ENCODE results near the gene PLEK2.

The PLEK2 gene

DNA sequence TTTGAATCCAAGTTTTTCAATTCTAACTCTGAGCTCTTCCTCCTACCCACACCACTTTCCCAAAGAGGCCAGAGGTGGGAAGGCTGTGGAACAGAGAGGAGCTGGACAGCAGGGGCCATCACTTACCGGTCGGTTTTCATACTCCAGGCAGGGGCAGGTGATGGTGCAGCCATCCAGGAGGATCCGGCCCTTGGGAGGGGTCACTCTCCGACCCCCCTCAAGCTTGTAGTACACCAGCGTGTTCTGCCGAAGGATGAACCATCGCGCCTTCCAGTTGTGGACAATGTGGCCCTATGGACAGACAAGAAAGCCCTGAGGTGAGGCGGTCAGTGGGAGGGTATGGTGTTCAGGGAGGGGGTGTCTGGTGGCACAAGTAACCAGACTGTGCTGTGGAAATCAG, 14.4 kb downstream of the PLEK2 start:
- DNase-seq (ENCODE audit: low spot score): no peak

DNA sequence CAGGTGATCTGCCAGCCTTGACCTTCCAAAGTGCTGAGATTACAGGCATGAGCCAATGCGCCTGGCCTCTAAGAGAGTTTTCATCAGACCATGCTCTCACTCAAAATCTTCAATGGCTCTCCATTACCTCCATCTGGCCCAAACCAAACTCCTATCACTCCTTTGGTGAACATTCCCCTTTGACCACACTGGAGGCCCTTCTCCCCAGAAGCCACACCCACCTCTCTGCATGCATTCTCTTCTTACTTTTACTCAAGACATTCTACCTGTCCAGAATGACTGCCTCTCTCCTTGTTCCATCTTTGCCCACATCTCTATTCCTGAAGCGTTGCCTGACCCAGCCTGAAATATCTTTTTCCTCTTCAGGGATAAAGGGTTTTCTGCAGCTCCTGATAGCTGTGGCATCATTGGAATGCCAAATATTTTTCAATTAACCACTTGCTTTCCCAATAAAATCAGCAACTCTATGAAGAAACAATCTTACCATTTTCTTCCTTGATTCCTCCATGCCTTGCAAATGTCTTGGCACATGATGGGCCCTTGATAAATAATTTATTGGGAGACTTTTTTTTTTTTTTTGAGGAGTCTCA, 15.5 kb downstream of the PLEK2 start:
- peak; percentile 69 for DNase-seq (ENCODE audit: low spot score)

DNA sequence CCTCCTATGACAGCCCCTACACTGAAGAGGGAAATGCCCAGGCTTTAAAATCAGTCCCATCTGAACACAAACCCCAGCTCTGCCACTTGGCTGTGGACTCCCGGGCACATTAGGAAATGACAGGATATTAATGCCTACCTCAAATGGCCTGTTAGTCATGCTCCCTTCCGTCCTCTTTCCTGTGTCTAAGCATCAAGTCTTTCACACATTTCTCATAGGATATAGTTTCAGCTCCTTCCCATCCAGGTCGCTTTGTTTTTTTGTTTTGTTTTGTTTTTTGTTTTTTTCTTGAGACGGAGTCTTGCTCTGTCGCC, 16.1 kb downstream of the PLEK2 start:
- no peak for DNase-seq (ENCODE audit: low spot score)

DNA sequence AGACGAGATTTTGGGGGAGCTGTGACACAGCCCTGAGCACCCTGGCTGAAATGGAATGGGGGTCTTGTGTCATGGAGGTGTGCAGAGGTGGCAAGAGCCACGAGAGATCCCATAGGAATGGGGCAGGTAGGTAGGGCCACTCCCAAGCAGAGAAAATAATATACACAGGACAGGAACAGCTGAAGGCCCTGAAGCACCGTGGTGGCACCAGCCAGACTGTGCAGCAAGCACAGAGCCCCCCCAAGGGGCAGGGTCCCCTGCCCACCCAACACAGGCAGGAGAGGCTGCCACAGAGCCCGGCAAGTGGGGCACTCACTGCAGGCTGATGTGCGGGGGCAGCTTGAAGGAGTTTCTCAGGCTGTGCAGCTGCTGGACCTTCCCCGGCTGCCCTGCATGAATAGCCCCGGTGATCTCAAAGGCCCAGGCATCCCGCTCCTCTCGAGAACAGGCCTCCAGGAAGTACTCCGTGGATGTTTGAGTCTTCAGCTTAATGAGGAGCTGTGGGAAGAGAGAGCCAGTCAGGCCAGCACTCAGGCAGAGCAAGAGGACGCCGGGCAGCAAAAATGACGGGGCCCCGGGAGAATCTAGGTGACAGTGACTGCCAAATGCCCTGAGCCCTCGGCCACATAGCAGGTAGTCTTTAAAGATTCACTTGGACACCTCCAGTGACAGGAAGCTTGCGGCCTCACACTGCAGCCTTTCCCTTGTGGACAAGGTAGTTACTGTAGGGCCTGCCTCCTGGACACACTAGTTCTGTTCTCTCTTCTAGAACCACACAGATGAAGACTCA, 16.7 kb downstream of the PLEK2 start:
- no peak for DNase-seq (ENCODE audit: low spot score)

DNA sequence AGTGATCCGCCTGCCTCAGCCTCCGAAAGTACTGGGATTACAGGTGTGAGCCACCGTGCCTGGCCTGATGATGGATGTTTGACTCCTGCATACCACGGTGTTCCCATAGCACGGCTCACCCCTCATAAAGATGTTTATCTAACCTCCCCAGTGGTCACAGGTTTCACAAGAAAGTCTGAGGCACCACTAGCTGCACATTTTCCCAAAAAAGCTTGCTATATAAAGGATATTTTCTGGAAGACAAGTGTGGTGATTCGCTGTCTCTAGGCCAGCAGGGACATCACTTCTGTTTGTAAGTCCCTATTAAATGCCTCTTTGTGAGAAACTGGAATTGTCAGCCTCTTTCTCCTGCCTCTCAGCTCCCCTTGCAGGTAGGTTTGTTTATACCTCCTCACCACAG, 18.3 kb downstream of the PLEK2 start:
- no peak for DNase-seq (ENCODE audit: low spot score)

DNA sequence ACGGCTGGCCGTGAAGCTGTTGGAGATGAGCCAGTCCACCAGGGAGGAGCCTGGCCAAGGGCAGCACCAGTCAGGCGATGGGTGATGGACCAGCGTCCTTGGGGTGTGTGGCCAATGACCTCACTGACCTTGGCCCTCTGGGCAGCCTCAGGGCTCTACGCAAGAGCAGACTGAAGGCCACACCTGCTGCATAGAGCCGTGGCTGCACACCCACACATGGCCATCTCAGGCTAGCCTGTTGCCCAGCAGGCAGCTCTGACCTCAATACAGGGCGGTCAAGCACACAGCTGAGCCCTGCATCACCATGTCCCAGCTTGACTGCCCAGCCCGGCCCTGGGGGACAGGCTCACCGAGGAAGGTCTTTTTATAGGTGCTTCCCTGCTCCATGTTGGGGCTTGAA, 19.2 kb downstream of the PLEK2 start:
- DNase-seq (ENCODE audit: low spot score): no peak

DNA sequence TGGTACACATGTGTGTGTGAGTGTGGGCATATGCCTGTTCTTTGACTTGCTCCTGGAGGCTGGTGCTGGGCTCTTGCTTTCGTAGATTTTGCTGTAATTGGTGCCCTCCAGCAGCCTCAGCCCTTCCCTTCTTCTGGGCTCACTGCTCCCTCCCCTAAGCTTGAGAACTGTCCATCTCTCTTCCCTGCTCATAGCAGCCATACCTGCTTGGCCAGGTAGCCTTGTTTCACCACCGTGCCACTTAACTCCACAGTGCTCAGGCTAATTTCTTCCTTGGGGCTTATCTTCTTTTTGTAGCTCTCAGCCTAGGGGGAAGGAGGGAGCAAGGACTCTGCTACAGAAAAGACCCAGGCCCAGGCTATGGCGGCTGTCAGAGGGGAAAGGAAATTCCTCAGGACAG, 19.8 kb downstream of the PLEK2 start:
- DNase-seq (ENCODE audit: low spot score): no peak

DNA sequence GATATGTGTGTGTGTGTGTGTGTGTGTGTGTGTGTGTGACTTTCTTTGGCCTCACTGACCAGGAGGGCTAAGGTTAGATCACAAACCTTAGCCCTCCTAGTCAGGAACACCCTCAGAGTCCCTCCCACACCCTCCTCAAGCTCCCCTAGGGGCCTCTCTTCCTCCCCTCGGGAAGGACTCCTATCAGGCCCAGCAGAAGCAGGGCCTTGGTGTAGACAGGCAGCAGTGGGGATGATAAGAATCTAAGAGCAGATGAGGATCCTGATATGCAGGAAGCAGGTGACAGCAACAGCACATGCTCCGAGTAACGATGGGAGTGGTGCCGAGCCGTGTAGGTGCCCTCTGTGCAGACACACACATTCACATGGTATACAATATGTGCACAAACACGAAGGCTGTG, 20.7 kb downstream of the PLEK2 start:
- DNase-seq (ENCODE audit: low spot score): no peak

DNA sequence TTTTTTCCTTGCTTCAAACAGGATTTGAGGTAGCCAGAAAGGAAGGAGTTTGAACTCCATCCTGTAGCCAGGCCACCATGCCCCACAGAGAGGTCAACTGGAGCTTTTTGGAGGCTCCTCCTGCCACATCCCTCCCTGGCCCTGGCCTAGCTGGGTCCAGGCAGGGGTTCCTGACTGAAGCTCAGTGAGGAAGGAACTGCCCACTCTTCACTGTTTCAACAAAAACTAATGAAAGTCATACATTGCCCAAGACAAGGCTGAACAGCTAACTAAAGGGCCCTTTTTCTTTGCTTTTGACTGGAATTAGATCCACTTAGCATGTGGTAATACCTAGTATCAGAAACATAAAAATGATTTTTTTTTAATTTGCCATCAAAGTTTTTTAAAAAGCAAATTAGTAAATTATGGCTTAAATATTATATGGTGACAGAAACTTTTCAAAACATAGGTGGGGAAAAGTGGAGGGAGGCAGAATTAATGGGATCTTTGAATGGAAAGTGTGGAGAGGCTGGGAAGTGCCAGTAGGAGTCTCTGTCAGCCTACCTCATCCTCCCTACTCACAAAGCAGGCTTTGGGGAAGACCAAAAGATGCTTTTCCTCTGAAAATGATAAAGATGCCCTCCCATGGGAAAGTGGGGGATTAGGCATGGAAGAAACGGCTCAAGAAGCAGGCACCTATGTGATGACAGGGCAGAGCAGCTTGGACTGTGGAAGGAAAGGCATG, 22.0 kb downstream of the PLEK2 start:
- no peak for DNase-seq (ENCODE audit: low spot score)

DNA sequence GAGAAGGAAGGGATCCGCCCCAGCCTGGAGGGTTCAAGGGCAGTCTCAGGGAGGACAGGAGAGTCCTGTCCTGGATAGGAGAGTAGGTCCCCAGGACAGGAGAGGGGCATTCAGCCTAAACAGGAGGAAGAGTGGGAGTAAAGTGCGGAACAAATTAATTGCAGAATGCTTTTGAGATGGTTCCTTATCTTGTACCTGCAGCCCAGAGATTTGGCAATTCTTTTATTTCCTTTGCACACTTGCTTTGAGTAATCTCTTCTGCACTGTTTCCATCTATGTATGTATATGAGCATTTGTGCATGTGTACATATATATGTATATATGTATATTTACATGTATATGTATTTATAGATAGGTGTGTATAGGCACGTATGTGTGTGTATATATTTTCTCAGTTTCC, 22.7 kb downstream of the PLEK2 start:
- DNase-seq (ENCODE audit: low spot score): no peak

DNA sequence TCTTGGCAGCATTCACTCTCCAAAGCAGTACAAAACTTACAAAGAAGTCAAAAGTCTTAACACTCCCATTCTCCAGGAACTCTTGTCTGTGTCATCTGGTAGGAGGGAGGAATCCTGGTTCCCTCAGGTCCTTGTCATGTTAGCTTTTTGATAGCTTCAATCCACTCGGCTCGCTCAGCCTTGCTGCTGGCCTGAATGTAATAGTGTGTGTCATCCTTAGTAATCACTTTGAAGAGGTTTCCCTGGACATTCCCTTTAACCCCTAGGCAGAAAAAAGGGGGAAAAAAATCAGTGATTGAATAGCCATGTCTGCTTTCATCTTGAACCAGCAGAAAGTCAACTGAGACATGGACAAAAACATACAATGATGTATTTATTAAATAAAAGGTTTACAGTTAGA, 24.8 kb downstream of the PLEK2 start:
- DNase-seq (ENCODE audit: low spot score): no peak

DNA sequence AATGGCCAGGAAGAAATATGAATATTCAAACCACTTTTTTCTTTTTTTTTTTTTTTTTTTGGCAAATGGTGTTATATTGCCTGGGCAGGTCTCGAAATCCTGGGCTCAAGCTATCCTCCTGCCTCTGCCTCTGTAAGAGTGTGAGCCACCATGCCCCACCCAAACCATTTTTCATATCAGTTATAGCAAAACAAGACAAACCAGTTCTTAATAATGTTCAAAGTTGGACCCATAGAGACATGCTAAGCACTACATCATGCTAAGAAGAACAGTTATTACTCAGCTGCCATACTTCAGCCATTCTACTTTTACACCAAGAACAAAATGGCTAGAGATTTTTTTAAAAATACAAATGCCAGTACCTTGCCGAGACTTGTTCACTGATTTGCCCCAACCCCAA, 26.3 kb downstream of the PLEK2 start:
- DNase-seq (ENCODE audit: low spot score): no peak

DNA sequence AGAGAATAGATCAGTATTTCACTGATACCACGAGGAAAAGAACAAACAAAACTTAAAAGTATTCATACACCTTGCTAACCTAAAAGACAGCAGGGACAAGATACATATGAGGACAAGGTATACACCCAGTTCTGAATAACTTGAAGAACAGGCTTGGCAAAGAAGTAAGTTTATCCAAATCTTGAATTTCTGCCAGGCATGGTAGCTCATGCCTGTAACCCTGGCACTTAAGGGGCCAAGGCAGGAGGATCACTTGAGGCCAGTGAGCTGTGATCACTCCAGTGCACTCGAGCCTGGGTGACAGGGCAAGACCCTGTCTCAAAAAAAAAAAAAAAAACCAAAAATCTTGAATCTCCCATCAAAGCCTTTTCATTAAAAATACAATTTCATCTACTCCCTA, 26.8 kb downstream of the PLEK2 start:
- DNase-seq (ENCODE audit: low spot score): no peak

DNA sequence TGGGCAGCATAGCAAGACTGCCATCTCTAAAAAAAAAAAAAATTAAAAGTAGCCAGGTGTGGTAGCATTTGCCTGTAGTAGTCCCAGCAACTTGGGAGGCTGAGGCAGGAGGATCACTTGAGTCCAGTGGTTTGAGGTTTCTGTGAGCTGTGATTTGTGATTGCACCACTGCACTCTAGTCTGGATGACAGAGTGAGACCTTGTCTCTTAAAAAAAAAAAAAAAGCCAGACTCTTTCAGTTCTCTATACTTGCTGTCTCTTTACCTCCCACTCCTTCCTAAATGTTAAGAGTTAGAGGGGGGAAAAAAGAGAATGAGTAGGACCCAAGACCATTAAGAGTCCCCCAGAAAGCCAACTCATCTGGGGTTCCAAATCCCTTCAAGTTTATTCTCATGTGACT, 34.0 kb downstream of the PLEK2 start:
- DNase-seq (ENCODE audit: low spot score): no peak

DNA sequence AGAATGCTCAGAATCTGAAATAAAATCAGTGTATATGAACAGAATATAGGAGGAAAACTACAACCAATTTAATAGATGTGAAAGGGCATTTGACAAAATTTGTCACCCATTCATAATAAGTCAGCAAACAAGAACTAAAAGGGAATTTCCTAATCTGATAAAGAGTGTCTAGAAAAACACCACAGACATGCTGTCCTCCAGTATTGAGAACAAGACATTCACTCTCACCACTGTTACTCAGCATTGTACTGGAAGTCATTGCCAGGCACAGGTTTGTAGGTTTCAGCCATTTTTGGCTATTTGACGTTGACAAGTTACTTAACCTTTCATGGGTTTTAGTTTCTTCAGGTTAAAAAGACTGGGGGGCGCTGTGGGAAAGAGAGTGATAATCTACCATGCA, 38.6 kb downstream of the PLEK2 start:
- DNase-seq (ENCODE audit: low spot score): no peak

DNA sequence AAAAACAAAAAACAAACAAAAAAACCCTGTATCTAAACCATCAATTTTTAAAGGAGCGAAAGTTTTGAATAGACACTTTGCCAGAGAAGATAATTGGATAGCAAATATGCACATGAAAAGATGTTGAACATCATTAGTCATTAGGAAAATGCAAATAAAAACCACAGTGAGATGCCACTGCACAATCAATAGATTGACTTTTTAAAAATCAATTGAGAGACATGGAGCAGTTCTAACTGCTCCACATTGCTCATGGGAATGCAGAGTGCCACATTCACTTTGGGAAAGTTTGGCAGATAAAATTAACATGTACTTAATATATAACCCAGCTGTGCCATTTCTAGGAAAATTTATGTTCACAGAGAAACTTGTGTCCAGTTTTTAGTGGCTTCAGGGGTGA, 39.1 kb downstream of the PLEK2 start:
- DNase-seq (ENCODE audit: low spot score): no peak

DNA sequence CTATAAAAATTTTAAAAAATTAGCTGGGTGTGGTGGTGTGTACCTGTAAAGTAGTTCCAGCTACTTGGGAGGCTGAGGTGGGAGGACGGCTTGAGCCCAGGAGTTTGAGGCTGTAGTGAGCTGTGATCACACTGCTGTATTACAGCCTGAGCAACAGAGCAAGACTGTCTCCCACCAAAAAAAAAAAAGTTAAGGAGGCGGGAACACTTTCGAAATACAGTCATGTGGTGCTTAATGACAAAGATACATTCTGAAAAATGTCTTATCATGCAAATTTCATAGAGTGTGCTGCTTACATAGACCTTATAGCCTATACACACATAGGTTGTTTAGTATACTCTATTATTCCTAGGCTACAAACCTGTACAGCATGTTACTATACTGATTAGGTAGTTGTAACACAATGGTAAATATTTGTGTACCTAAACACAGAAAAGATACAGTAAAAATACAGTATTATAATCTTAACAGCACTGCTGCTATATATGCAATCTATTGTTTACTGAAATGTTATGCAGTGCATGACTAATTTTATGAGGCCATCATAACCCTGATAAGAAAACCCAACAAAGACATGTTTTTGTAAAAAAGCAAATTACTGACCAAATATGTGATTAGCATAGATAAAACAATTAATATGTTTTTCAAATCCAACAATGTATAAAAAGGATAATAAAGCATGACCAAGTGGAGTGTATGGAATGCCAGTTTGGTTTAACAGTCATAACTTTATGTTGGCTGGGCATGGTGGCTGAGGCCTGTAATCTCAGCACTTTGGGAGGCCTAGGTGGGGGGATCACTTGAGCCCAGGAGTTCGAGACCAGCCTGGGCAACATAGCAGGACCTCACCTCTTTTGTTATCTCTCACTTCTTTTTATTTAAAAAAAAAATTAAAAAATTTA, 40.5 kb downstream of the PLEK2 start:
- no peak for DNase-seq (ENCODE audit: low spot score)

DNA sequence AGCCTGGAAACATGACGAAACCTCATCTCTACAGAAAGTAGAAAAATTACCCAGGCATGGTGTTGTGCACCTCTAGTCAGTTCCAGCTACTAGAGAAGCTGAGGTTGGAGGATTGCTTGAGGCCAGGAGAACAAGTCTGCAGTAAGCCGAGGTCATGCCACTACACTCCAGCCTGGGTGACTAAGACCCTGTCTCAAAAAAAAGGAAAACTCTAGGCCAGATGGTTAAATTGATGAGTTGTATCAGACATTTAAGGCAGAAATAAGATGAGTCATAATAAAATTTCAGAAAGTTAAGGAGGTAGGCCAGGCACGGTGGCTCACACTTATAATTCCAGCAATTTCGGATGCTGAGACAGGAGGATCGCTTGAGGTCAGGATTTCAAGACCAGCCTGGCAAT, 41.1 kb downstream of the PLEK2 start:
- no peak for DNase-seq (ENCODE audit: low spot score)

DNA sequence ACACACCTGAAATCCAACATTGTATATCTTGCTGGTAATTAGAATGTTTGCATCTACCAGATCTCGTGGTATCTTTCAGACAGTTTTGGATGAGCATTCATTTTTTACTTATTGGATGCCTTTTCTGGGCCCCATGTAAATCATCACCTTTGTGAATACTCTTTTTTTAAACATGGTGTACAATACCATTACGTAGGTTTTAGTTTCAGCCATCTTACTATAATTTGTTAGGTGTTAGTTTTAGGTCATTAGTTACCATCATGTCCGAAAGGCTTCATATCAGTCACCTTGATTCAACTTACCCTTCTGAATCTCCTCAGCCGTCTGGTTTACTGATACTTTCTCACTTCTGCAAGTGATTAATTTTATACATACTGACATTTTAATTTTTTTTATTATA, 46.5 kb downstream of the PLEK2 start:
- DNase-seq (ENCODE audit: low spot score): no peak

DNA sequence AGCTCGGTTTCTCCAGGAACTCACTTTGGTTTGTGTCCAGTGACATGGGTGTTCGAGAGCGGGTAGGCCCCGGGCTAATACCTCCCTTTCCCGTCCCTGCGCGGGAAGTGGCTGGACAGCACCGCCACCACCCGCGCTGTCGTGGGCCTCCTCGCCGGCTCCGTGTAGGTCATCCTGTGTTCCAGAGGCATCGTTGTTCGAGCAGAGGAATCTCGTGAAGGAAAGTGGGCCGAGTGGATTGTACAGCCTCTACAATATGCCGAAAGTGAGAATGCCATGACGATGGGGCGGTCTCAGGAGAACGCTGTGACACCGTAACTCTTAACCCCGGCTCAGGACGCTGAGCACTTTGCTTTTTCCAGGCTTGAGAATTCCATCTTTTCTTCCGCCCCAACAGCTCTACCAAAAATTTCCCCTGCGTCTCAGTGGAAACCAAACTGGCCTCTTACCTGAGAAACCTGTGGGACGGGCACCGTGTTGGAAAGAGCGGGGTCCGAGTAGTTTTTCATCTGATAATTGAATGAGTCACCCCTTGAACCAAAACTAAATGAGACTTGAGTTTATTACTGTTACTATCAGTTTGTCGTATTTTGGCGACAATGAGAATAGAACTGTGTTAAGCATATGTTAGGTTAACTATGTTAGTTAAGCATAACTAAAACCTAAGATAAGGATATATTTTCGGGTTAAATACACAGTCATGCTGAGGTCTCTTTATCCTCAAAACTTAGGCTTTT, 51.3 kb downstream of the PLEK2 start:
- no peak for DNase-seq (ENCODE audit: low spot score)

DNA sequence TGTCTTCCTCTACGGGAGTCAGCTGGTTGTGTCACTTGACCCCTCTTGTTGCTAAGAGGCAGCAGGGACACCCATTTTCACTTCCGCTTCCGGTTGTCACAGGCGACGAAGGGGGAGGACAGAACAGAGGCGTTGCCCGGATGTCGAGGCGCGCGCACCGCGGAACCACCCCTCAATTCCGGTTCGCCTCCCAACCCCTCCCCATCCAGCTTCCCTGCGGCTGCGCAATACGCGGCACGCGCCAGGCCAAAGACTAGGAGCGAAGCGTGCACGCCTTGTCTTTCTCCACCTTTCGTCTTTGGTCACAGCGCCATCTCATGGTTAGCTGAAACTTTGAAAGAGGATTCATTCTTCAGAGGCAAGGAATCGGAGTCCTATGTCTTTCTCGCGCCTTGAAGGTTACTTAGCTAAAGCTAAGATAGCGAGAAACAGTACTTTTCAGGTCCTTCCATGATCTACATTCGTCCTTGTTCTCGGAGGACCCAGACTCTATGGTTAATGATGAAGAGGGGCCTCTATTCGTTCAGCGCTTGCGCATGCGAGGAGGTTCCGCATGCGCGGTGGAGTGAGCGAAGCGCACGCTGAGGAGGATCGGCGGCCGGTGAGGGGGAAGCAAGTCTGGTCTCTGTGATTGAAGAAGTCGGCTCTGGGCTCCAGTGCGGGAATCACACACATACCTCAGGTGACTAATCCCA, 52.0 kb downstream of the PLEK2 start, which contains the start of the genes ATP6V1D and EIF2S1:
Gene ATP6V1D, minus strand, starts transcription at position 30 of the 695 bp plus-strand sequence. CDS start 106 bp downstream, outside the sequence.
Gene EIF2S1, plus strand, starts transcription at position 554 of the 695 bp plus-strand sequence. CDS start 4,440 bp downstream, outside the sequence.
- peak; percentile 99 for DNase-seq (ENCODE audit: low spot score)

Data from AG20443 (cell line).